Fibroblast of lung (primary cell): ENCODE results near the gene JAK2. TPM values are rescaled to one million over a fixed set of nuclear protein-coding genes. Genes with fewer than 3 reads are reported as not detected.
"Not testable (repeated sequence)": the region's sequence is repeated elsewhere in the genome, so short reads cannot be mapped to it uniquely, and the experiment has no call there.

ENCODE experiments used
- DNase-seq, 2 donors: peaks; one replicate each; pipeline versions ENCODE4 v3.0.0 to v3.0.0-alpha.2; 2010; ENCODE audit warnings: low read depth in 2 of 2
- H2AFZ ChIP-seq: 2 replicates; pipeline ENCODE4 v1.5.1; 2012; ENCODE audit warnings: low read length, control low read depth, inconsistent platforms
- H3K27ac ChIP-seq: 2 replicates; pipeline ENCODE4 v1.5.1; 2011; ENCODE audit warnings: low read length, control low read depth; ENCODE audit not compliant: insufficient read depth
- H3K27me3 ChIP-seq: 2 replicates; pipeline ENCODE4 v1.5.1; 2011; ENCODE audit warnings: mild to moderate bottlenecking, low read length; ENCODE audit not compliant: control insufficient read depth, insufficient read depth
- H3K36me3 ChIP-seq: 2 replicates; pipeline ENCODE4 v1.5.1; 2011; ENCODE audit warnings: low read length; ENCODE audit not compliant: control insufficient read depth, insufficient read depth
- H3K4me1 ChIP-seq: 2 replicates; pipeline ENCODE4 v1.5.1; 2011; ENCODE audit warnings: low read length; ENCODE audit not compliant: control insufficient read depth, insufficient read depth; ENCODE audit errors: extremely low read depth
- H3K4me2 ChIP-seq: 2 replicates; pipeline ENCODE4 v1.5.1; 2011; ENCODE audit warnings: low read length, control low read depth; ENCODE audit not compliant: insufficient read depth; ENCODE audit errors: extremely low read depth
- H3K4me3 ChIP-seq, 4 experiments: fragments of 200-600 bp in 1 of 4; sonication (generic) in 1 of 4; replicated peaks in 1 of 4; 2 replicates each; pipeline ENCODE4 v1.5.1; 2011 to 2016; ENCODE audit warnings: low read length in 4 of 4, low read depth in 3 of 4, mild to moderate bottlenecking in 3 of 4, control low read depth in 2 of 4, inconsistent platforms in 1 of 4, mixed read lengths in 1 of 4; ENCODE audit not compliant: insufficient read depth in 1 of 4; ENCODE audit errors: control extremely low read depth in 1 of 4
- H3K79me2 ChIP-seq: 2 replicates; pipeline ENCODE4 v1.5.1; 2012; ENCODE audit warnings: mild to moderate bottlenecking, low read length, inconsistent platforms; ENCODE audit not compliant: control insufficient read depth, insufficient read depth
- H3K9ac ChIP-seq: 2 replicates; pipeline ENCODE4 v1.5.1; 2011; ENCODE audit warnings: mild to moderate bottlenecking, low read length, control low read depth; ENCODE audit not compliant: insufficient read depth
- H3K9me3 ChIP-seq: 2 replicates; pipeline ENCODE4 v1.5.1; 2012; ENCODE audit warnings: low read depth, low read length; ENCODE audit not compliant: control insufficient read depth, insufficient read depth
- H4K20me1 ChIP-seq: 2 replicates; pipeline ENCODE4 v1.5.1; 2011; ENCODE audit warnings: low read length; ENCODE audit not compliant: control insufficient read depth, insufficient read depth; ENCODE audit errors: extremely low read depth
- EZH2 ChIP-seq: IDR thresholded peaks from 2 replicates; pipeline ENCODE4 v1.5.1; 2012; ENCODE audit warnings: low read length, control low read depth, mild to moderate bottlenecking; ENCODE audit errors: missing control alignments
- polyA plus RNA-seq, 2 donors: library from polyadenylated mRNA; depleted of rRNA in 1 of 2; stranded (reverse) in 1 of 2; unstranded in 1 of 2; fragments of >200 nt; gene quantifications; 2 replicates each; pipeline ENCODE4 v1.2.1, GENCODE V29; 2011 to 2012; ENCODE audit warnings: missing spikeins in 1 of 2
- total RNA-seq: library from RNA; depleted of rRNA; stranded (reverse); fragments of >200 nt; gene quantifications from 2 replicates; pipeline ENCODE4 v1.2.1, GENCODE V29; 2014
- TF ChIP-seq, protein P1 (sequence below), 2 donors: IDR thresholded peaks in 1 of 2; conservative IDR thresholded peaks in 1 of 2; 1 replicate in 1 of 2; 2 replicates in 1 of 2; pipeline ENCODE4 v1.5.1; 2011 to 2012; ENCODE audit warnings: low read length in 2 of 2, control low read depth in 1 of 2, inconsistent platforms in 1 of 2, low read depth in 1 of 2, mild to moderate bottlenecking in 1 of 2

Gene JAK2
- total and polyA plus RNA-seq, 2 donors (not counting 1 experiment from before 2014, with no cell fraction given): 5.0 to 13.4 TPM

DNA sequence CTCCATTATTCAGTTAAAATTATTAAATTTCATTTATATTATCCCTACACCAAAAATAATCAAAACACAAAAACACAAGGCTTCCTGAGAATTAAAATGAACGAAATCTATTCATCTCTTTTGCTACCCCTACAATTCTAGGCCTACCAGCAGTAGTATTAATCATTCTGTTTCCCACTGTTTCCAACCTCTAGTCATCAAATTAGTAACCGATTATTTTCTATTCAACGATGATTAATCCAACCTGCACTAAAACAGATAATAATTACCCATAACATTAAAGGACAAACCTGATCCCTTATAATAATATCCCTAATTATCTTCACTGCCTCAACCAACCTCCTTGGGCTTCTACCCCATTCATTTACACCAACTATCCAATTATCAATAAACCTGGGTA, 114.4 kb downstream of the JAK2 start:
- Histone ChIP-seq H3K4me1 (no peaks in the 10 kb centered on the region), H3K27me3 (no peaks in the 10 kb centered on the region), H3K36me3 (no peaks in the 10 kb centered on the region), H3K27ac (no peak overlapping the region), H3K9me3 (no peaks in the 10 kb centered on the region), H2AFZ (no peak overlapping the region), H3K9ac (no peak overlapping the region), H3K4me3 (no peak overlapping the region), H3K4me2 (no peak overlapping the region), H3K79me2 (no peaks in the 10 kb centered on the region), H4K20me1 (no peaks in the 10 kb centered on the region)
- TF ChIP-seq, protein P1, sequence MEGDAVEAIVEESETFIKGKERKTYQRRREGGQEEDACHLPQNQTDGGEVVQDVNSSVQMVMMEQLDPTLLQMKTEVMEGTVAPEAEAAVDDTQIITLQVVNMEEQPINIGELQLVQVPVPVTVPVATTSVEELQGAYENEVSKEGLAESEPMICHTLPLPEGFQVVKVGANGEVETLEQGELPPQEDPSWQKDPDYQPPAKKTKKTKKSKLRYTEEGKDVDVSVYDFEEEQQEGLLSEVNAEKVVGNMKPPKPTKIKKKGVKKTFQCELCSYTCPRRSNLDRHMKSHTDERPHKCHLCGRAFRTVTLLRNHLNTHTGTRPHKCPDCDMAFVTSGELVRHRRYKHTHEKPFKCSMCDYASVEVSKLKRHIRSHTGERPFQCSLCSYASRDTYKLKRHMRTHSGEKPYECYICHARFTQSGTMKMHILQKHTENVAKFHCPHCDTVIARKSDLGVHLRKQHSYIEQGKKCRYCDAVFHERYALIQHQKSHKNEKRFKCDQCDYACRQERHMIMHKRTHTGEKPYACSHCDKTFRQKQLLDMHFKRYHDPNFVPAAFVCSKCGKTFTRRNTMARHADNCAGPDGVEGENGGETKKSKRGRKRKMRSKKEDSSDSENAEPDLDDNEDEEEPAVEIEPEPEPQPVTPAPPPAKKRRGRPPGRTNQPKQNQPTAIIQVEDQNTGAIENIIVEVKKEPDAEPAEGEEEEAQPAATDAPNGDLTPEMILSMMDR (conservative IDR thresholded peaks at IDR 0.05 in 1 of 2, IDR thresholded peaks at IDR 0.05 in 1 of 2; ENCODE audit: low read depth in 1 of 2, low read length in 2 of 2): no peak
- TF ChIP-seq EZH2: no peak
- no peak for DNase-seq

DNA sequence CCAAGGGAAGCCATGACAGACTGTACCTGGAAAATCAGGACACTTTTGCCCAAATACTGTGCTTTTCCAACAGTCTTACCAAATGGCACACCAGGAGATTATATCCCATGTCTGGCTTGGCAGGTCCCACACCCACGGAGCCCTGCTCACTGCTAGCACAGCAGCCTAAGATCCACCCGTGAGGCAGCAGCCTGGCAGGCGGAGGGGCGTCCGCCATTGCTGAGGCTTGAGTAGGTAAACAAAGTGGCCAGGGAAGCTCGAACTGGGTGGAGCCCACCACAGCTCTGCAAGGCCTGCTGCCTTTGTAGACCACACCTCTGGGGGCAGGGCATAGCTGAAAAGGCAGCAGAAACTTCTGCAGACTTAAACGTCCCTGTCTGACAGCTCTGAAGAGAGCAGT, 116.1 kb downstream of the JAK2 start:
- not testable (repeated sequence) for H4K20me1 ChIP-seq, H3K9ac ChIP-seq, H3K79me2 ChIP-seq, DNase-seq, H3K27me3 ChIP-seq, H3K36me3 ChIP-seq, H2AFZ ChIP-seq, H3K4me1 ChIP-seq, H3K27ac ChIP-seq, H3K9me3 ChIP-seq, H3K4me2 ChIP-seq, H3K4me3 ChIP-seq

DNA sequence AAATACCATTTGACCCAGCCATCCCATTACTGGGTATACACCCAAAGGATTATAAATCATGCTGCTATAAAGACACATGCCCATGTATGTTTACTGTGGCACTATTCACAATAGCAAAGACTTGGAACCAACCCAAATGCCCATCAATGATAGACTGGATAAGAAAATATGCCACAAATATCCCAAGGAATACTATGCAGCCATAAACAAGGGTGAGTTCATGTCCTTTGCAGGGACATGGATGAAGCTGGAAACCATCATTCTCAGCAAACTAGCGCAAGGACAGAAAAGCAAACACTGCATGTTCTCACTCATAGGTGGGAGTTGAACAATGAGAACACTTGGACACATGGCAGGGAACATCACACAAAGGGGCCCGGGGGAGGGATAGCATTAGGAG, 121.4 kb downstream of the JAK2 start:
- H3K79me2 ChIP-seq, H3K9ac ChIP-seq, H3K27me3 ChIP-seq, H2AFZ ChIP-seq, H4K20me1 ChIP-seq, H3K27ac ChIP-seq, H3K36me3 ChIP-seq, H3K4me3 ChIP-seq, H3K9me3 ChIP-seq, H3K4me2 ChIP-seq, DNase-seq, H3K4me1 ChIP-seq: not testable (repeated sequence)

DNA sequence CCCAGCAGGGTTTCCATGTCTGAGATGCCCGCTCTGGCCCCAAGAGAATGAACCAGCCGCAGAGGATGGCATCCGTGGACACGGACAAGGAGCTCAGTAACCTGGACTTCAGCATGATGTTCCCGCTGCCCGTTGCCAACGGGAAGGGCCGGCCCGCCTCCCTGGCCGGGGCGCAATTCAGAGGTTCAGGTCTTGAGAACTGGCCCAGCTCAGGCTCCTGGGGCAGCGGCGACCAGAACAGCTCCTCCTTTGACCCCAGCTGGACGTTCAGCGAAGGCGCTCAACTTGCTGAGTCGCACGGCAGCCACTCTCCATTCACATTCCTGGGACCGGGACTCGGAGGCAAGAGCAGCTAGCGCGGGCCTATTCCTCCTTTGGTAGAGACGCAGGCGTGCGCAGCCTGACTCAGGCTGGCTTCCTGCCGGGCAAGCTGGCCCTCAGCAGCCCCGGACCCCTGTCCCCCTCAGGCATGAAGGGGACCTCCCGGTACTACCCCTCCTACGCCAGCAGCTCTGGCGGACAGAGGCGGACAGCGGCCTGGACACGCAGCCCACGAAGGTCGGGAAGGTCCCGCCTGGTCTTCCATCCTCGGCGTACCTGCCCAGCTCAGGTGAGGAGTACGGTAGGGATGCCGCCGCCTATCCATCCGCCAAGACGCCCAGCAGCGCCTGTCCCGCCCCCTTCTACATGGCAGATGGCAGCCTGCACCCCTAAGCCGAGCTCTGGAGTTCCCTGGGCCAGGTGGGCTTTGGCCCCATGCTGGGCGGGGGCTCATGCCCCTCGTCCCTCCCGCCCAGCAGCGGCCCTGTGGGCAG, 126.0 kb downstream of the JAK2 start:
- H4K20me1 ChIP-seq: no peaks in the 10 kb centered on the region
- H3K4me2 ChIP-seq: no peak overlapping the region
- no peak overlapping the region for H2AFZ ChIP-seq
- H3K9ac ChIP-seq: no peak overlapping the region
- DNase-seq: no peak
- no peaks in the 10 kb centered on the region for H3K27me3 ChIP-seq
- H3K4me1 ChIP-seq: no peaks in the 10 kb centered on the region
- H3K4me3 ChIP-seq: no peak overlapping the region
- peaks cover 14% of the 10 kb centered on the region for H3K36me3 ChIP-seq
- no peak for TF ChIP-seq EZH2
- TF ChIP-seq, protein P1 (conservative IDR thresholded peaks at IDR 0.05 in 1 of 2, IDR thresholded peaks at IDR 0.05 in 1 of 2; ENCODE audit: low read depth in 1 of 2, low read length in 2 of 2): no peak
- H3K9me3 ChIP-seq: no peaks in the 10 kb centered on the region
- no peaks in the 10 kb centered on the region for H3K79me2 ChIP-seq
- H3K27ac ChIP-seq: no peak overlapping the region
